Stomach (tissue), 4 donors: Measurements from ENCODE around the gene MESD.

Experiments used
- POLR2A ChIP-seq, 4 donors: fragments of 450-650 bp; IDR thresholded peaks; one replicate each; pipeline ENCODE4 v1.6.1; 2016; ENCODE audit warnings: antibody characterized with exemption in 4 of 4, control low read depth in 2 of 4, mild to moderate bottlenecking in 1 of 4, moderate library complexity in 1 of 4
- TF ChIP-seq, protein P1 (sequence below), 7 experiments: fragments of 450-650 bp in 4 of 7; fragments of 200-600 bp in 3 of 7; sonication (generic) in 3 of 7; IDR thresholded peaks; one replicate each; pipeline ENCODE4 v1.5.1; 2016 to 2019; ENCODE audit warnings: antibody characterized with exemption in 7 of 7, control low read depth in 2 of 7, mild to moderate bottlenecking in 1 of 7

DNA sequence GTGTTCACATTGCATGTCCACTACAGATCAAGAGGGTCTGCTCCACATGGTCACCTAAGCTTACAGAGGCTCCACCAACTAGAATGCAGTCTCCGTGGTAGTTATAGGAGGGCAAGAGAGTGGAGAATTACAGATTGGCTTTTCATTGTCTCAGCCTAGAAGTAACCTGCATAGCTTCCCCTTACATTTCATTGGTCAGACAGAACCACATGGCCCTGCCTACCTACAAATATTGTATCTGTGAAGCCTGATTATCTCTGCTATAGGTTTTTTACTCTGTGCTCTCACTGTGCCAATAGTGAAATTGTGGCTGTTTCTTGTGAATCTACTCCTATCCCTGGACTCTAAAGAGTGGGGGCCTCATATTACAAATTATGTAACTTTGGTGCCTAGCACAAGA lies 8.6 kb upstream of the MESD start:
- TF ChIP-seq, protein P1, sequence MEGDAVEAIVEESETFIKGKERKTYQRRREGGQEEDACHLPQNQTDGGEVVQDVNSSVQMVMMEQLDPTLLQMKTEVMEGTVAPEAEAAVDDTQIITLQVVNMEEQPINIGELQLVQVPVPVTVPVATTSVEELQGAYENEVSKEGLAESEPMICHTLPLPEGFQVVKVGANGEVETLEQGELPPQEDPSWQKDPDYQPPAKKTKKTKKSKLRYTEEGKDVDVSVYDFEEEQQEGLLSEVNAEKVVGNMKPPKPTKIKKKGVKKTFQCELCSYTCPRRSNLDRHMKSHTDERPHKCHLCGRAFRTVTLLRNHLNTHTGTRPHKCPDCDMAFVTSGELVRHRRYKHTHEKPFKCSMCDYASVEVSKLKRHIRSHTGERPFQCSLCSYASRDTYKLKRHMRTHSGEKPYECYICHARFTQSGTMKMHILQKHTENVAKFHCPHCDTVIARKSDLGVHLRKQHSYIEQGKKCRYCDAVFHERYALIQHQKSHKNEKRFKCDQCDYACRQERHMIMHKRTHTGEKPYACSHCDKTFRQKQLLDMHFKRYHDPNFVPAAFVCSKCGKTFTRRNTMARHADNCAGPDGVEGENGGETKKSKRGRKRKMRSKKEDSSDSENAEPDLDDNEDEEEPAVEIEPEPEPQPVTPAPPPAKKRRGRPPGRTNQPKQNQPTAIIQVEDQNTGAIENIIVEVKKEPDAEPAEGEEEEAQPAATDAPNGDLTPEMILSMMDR (IDR thresholded peaks at IDR 0.05), result no peak
- TF ChIP-seq POLR2A (IDR thresholded peaks at IDR 0.05), result no peak
